WTC11 (cell line): ENCODE data around the gene HENMT1. TPM values are rescaled to one million over a fixed set of nuclear protein-coding genes. Genes with fewer than 3 reads are reported as not detected.

ENCODE experiments used
- ATAC-seq: fragments of 200-7000 bp; cut with Tn5 transposase; 2 replicates; pipeline ENCODE4 v1.10.0; 2021; ENCODE audit warnings: mild to moderate bottlenecking, moderate library complexity
- CTCF ChIA-PET: fragments of 300-600 bp; sonication (Branson Sonifier 250); formaldehyde crosslinking; loops from one replicate; lab custom pipeline; 2021; ENCODE audit warnings: antibody characterized with exemption; lab: Charles Lee
- POLR2A ChIA-PET: fragments of 350-600 bp; sonication (Branson Sonifier 250); formaldehyde crosslinking; loops from one replicate; lab custom pipeline; 2021; ENCODE audit warnings: antibody characterized with exemption; lab: Charles Lee
- DNase-seq: peaks from one replicate; pipeline ENCODE4 v3.0.0; 2021; ENCODE audit warnings: low spot score
- H3K27ac Mint-ChIP-seq: 2 replicates; pipeline ENCODE4 v1.8.0; 2021; ENCODE audit warnings: mixed read lengths
- H3K27me3 Mint-ChIP-seq: 2 replicates; pipeline ENCODE4 v1.8.0; 2021; ENCODE audit warnings: low read depth, mild to moderate bottlenecking, moderate library complexity, mixed read lengths
- H3K36me3 Mint-ChIP-seq: 2 replicates; pipeline ENCODE4 v1.8.0; 2021; ENCODE audit warnings: mixed read lengths
- H3K4me1 Mint-ChIP-seq: 2 replicates; pipeline ENCODE4 v1.8.0; 2022; ENCODE audit warnings: mixed read lengths
- H3K4me3 Mint-ChIP-seq: 2 replicates; pipeline ENCODE4 v1.8.0; 2021; ENCODE audit warnings: mild to moderate bottlenecking, moderate library complexity, mixed read lengths
- H3K9me3 Mint-ChIP-seq: 2 replicates; pipeline ENCODE4 v1.8.0; 2021; ENCODE audit warnings: mixed read lengths
- AFF4 ChIP-seq: sonication (generic); formaldehyde crosslinking; IDR thresholded peaks from 2 replicates; pipeline ENCODE4 v1.8.1; 2023; ENCODE audit warnings: mild to moderate bottlenecking, missing genetic modification reagents, borderline replicate concordance
- ATF1 ChIP-seq: sonication (generic); formaldehyde crosslinking; IDR thresholded peaks from 2 replicates; pipeline ENCODE4 v1.8.1; 2023; ENCODE audit warnings: mild to moderate bottlenecking, moderate library complexity, missing genetic modification reagents
- FOXK1 ChIP-seq: sonication (generic); formaldehyde crosslinking; IDR thresholded peaks from 2 replicates; pipeline ENCODE4 v1.8.0; 2022; ENCODE audit warnings: mild to moderate bottlenecking, moderate library complexity, missing genetic modification reagents
- FOXP1 ChIP-seq: sonication (generic); formaldehyde crosslinking; IDR thresholded peaks from 2 replicates; pipeline ENCODE4 v1.8.0; 2022; ENCODE audit warnings: missing genetic modification reagents, mild to moderate bottlenecking, moderate library complexity, borderline replicate concordance
- HMGA2 ChIP-seq: fragments of 250-450 bp; sonication (Bioruptor Pico); IDR thresholded peaks from 2 replicates; pipeline ENCODE4 v1.4.0; 2021; ENCODE audit warnings: mild to moderate bottlenecking, moderate library complexity
- MLX ChIP-seq: sonication (generic); formaldehyde crosslinking; IDR thresholded peaks from 2 replicates; pipeline ENCODE4 v1.8.1; 2023; ENCODE audit warnings: mild to moderate bottlenecking, missing genetic modification reagents, moderate library complexity
- NFE2L1 ChIP-seq: sonication (generic); formaldehyde crosslinking; IDR thresholded peaks from 2 replicates; pipeline ENCODE4 v1.8.1; 2023; ENCODE audit warnings: missing genetic modification reagents
- NR1H2 ChIP-seq: sonication (generic); formaldehyde crosslinking; IDR thresholded peaks from 2 replicates; pipeline ENCODE4 v1.9.0; 2021; ENCODE audit warnings: mild to moderate bottlenecking, moderate library complexity, missing genetic modification reagents
- NR2C2 ChIP-seq: sonication (generic); formaldehyde crosslinking; IDR thresholded peaks from 2 replicates; pipeline ENCODE4 v1.8.0; 2022; ENCODE audit warnings: mild to moderate bottlenecking, missing genetic modification reagents
- PRRX2 ChIP-seq: fragments of 250-450 bp; sonication (Bioruptor Pico); IDR thresholded peaks from 2 replicates; pipeline ENCODE4 v1.8.0; 2021; ENCODE audit warnings: mild to moderate bottlenecking
- SMAD3 ChIP-seq: sonication (generic); formaldehyde crosslinking; IDR thresholded peaks from 2 replicates; pipeline ENCODE4 v1.8.0; 2022; ENCODE audit warnings: missing genetic modification reagents, mild to moderate bottlenecking, borderline replicate concordance
- ZNF232 ChIP-seq: sonication (generic); formaldehyde crosslinking; IDR thresholded peaks from 2 replicates; pipeline ENCODE4 v1.8.0; 2022; ENCODE audit warnings: mild to moderate bottlenecking, missing genetic modification reagents
- ZNF423 ChIP-seq: fragments of 250-450 bp; sonication (Bioruptor Pico); IDR thresholded peaks from 2 replicates; pipeline ENCODE4 v2.1.2; 2022; ENCODE audit warnings: mild to moderate bottlenecking, moderate library complexity
- ZNF425 ChIP-seq: fragments of 250-450 bp; sonication (Bioruptor Pico); conservative IDR thresholded peaks from 2 replicates; pipeline ENCODE4 v1.9.0; 2021; ENCODE audit warnings: mild to moderate bottlenecking
- ZSCAN18 ChIP-seq: fragments of 250-450 bp; sonication (Bioruptor Pico); IDR thresholded peaks from 2 replicates; pipeline ENCODE4 v2.1.2; 2022; ENCODE audit warnings: mild to moderate bottlenecking, moderate library complexity
- total RNA-seq: library from RNA; stranded (reverse); gene quantifications from 3 replicates; pipeline ENCODE4 v1.2.3, GENCODE V29; 2021

Gene HENMT1
- total RNA-seq, 1 experiment from 2014 or later = 4.7 TPM

- TF ChIP-seq SMAD3 (CRISPR knock-in tag) (no peak), ZNF232 (CRISPR knock-in tag) (no peak), HMGA2 (no peak), MLX (no peak), NR1H2 (no peak), ATF1 (CRISPR knock-in tag) (no peak), NR2C2 (CRISPR knock-in tag) (no peak), FOXP1 (CRISPR knock-in tag) (no peak), ZSCAN18 (CRISPR knock-in tag) (no peak), ZNF425 (CRISPR knock-in tag) (no peak), FOXK1 (no peak)
Measured at GRCh38 chr1:108695535-108695934, 34.6 kb upstream of the HENMT1 start (continued).

GRCh38 chr1:108692724-108693655 lies 32.1 kb upstream of the HENMT1 start:
- Mint-ChIP-seq H3K4me1 (peaks cover 24% of the 10 kb centered on the region), H3K9me3 (no peaks in the 10 kb centered on the region), H3K4me3 (peak overlapping the region; percentile 99), H3K27ac (peak overlapping the region; percentile 99), H3K36me3 (peaks cover 42% of the 10 kb centered on the region), H3K27me3 (no peaks in the 10 kb centered on the region)
- TF ChIP-seq NFE2L1 = no peak
- no peak for TF ChIP-seq ZNF423
- TF ChIP-seq AFF4 (CRISPR knock-in tag) = no peak
- no peak for TF ChIP-seq ZSCAN18 (CRISPR knock-in tag)
- no peak for TF ChIP-seq PRRX2 (CRISPR knock-in tag)
- CTCF ChIA-PET = interaction anchor here (0.8 to 1.8 kb wide), 10 partner anchors 12 to 493 kb away, joined by 3 to 10 read pairs (median 4); partner anchors contain the start of genes EEIG2, FNDC7, HENMT1 and SLC25A24
- DNase-seq = no peak
- peak; percentile 32 for ATAC-seq
- POLR2A ChIA-PET = interaction anchor here (0.9 to 2.5 kb wide), 7 partner anchors 10 to 522 kb away, joined by 3 to 19 read pairs (median 6); partner anchors contain the start of genes HENMT1 and SLC25A24
